ENCODE results near the gene LCE1C. TPM values are rescaled to one million over a fixed set of nuclear protein-coding genes. Genes with fewer than 3 reads are reported as not detected.

Gene LCE1C
- total RNA-seq, 4 donors from 2014 or later, result not detected

DNA sequence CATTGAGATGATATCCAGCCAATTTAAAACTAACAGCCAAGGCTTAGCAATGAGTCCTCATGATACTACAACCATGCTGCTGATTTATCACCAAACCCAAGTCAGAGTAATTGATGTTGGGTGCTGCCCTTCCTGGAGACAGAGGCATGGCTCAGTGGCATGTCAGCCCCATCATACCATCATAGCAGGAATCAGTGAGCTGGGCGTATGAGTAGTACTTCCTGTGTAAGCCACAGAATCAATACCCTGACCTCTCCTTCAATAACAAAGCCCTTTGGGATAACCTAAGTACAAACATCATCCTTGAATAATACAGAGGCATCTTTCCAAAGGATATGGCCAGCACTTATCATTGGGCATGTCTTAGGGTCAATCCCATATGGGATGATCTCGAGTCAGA lies 23.4 kb downstream of the LCE1C start:
- DNase-seq (ENCODE audit: low spot score) (no peak), ATAC-seq (ENCODE audit: low FRiP score) (no peak)
- TF ChIP-seq, protein P1, sequence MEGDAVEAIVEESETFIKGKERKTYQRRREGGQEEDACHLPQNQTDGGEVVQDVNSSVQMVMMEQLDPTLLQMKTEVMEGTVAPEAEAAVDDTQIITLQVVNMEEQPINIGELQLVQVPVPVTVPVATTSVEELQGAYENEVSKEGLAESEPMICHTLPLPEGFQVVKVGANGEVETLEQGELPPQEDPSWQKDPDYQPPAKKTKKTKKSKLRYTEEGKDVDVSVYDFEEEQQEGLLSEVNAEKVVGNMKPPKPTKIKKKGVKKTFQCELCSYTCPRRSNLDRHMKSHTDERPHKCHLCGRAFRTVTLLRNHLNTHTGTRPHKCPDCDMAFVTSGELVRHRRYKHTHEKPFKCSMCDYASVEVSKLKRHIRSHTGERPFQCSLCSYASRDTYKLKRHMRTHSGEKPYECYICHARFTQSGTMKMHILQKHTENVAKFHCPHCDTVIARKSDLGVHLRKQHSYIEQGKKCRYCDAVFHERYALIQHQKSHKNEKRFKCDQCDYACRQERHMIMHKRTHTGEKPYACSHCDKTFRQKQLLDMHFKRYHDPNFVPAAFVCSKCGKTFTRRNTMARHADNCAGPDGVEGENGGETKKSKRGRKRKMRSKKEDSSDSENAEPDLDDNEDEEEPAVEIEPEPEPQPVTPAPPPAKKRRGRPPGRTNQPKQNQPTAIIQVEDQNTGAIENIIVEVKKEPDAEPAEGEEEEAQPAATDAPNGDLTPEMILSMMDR (IDR thresholded peaks at IDR 0.05), result no peak

DNA sequence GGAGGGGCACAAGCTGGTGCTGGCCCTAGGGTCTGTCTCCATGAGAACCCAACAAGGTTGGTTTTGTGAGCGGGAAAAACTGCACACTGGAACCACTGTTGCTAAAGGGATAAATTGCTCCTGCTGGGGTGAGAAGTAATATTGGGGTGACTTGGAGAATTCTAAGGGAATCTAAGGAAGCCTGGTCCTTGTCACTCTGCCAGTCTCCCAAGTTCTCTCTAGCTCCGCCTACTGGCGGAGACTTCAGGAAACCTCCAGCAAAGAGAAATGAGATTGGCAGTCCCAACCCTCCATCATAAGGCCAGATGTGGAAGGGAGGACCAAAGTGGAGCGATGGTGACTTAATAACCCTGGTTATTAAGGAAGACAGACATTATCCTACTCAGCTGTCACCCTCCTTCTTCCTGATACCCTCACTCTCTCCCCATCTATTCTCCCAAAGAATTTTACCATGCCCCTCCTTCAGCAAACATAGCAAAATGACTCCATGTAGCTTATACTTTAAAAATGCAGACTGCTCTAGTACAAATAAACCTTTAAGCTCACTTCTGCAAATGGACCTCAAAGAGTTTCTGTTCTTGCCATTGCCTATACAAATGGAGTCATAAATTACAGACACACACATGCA lies 28.8 kb downstream of the LCE1C start:
- no peak for ATAC-seq (ENCODE audit: low FRiP score)

GRCh38 chr1:152776361-152776760 lies 30.1 kb downstream of the LCE1C start:
- no peak for DNase-seq (ENCODE audit: low spot score)
- TF ChIP-seq, protein P1 (IDR thresholded peaks at IDR 0.05), result no peak
- no peak for ATAC-seq (ENCODE audit: low FRiP score)

More for the DNA sequence above, 28.8 kb downstream of the LCE1C start:
- TF ChIP-seq, protein P1 (IDR thresholded peaks at IDR 0.05), result no peak
- no peak for DNase-seq (ENCODE audit: low spot score)

DNA sequence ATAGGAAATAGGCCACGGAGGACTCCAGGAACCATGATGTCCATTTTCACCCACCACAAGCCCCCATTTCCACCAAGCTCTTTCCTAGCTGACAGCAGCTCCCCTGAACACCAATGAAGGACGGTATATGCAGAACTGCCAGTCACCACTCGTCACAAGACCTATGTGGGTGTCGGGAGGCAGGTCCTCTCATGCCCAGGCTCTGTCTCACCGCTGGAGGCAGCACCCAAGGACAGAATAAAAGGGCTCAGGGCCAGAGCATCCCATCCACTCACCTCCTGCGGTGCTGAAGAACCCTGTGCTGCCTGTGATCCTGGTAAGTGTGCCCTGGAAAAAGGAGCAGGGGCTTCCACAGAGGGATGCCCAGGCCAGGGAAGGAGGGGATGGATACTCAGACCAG lies 31.6 kb downstream of the LCE1C start, which contains the start of gene LCE1F:
Gene LCE1F, plus strand, starts transcription at position 266 of the 400 bp plus-strand sequence. CDS start 1,232 bp downstream, outside the sequence.
- no peak for ATAC-seq (ENCODE audit: low FRiP score)
- TF ChIP-seq, protein P1 (IDR thresholded peaks at IDR 0.05), result no peak
- DNase-seq (ENCODE audit: low spot score), result no peak

DNA sequence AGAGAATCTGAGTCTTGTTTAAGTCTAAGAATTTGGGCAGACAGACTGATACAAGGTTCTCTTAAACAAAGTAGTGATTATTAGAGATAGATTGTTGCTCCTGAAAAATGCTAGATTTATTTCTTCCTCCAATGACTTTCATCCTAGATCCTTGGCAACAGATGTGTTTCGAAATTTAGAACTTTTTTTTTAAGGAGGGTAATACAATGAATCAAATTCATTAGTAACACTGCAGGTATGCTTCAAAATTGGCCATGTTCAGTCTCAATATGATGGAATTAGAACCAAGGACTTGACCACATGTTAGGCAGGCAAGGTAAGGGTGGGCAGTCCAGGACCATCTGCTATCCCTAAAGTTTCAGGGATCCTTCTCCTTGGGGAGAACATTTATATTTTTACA lies 36.0 kb downstream of the LCE1C start:
- TF ChIP-seq, protein P1 (IDR thresholded peaks at IDR 0.05), result no peak
- ATAC-seq (ENCODE audit: low FRiP score), result no peak
- DNase-seq (ENCODE audit: low spot score), result no peak

- TF ChIP-seq, protein P1 (IDR thresholded peaks at IDR 0.05), result no peak
- DNase-seq (ENCODE audit: low spot score) (no peak), ATAC-seq (ENCODE audit: low FRiP score) (no peak)
These were observed 37.5 kb downstream of the LCE1C start for GRCh38 chr1:152768847-152769533.

Measured in omental fat pad (tissue), 4 donors.